Endothelial cell (in vitro differentiated cells): ENCODE data around the gene ANKRD34C. TPM values are rescaled to one million over a fixed set of nuclear protein-coding genes. Genes with fewer than 3 reads are reported as not detected.

ENCODE experiments used
- DNase-seq: peaks from one replicate; pipeline ENCODE4 v3.0.0; 2021; ENCODE audit warnings: low spot score
- H3K27ac Mint-ChIP-seq: one replicate; pipeline ENCODE4 v1.8.0; 2021; ENCODE audit warnings: mixed read lengths, inconsistent platforms; ENCODE audit not compliant: unreplicated experiment
- H3K27me3 Mint-ChIP-seq: one replicate; pipeline ENCODE4 v1.8.0; 2021; ENCODE audit warnings: mild to moderate bottlenecking, moderate library complexity, mixed read lengths, inconsistent platforms; ENCODE audit not compliant: unreplicated experiment
- H3K36me3 Mint-ChIP-seq: one replicate; pipeline ENCODE4 v1.8.0; 2021; ENCODE audit warnings: mild to moderate bottlenecking, low read depth, mixed read lengths, inconsistent platforms; ENCODE audit not compliant: unreplicated experiment
- H3K4me1 Mint-ChIP-seq: one replicate; pipeline ENCODE4 v1.8.0; 2021; ENCODE audit warnings: mild to moderate bottlenecking, mixed read lengths, inconsistent platforms; ENCODE audit not compliant: unreplicated experiment
- H3K4me3 Mint-ChIP-seq: one replicate; pipeline ENCODE4 v1.8.0; 2021; ENCODE audit warnings: mild to moderate bottlenecking, mixed read lengths, inconsistent platforms; ENCODE audit not compliant: unreplicated experiment
- H3K9me3 Mint-ChIP-seq: one replicate; pipeline ENCODE4 v1.8.0; 2021; ENCODE audit warnings: mixed read lengths, inconsistent platforms; ENCODE audit not compliant: unreplicated experiment
- total RNA-seq: library from RNA; stranded (reverse); fragmentation: NEBNext Ultra II Directional; extraction: Animal tissue kit (Norgen Biotek cat#: 25700); gene quantifications from one replicate; pipeline ENCODE4 v1.2.1, GENCODE V29; 2021; ENCODE audit not compliant: unreplicated experiment
- TF ChIP-seq, protein P1 (sequence below): fragments of 200-600 bp; sonication (generic); IDR thresholded peaks from one replicate; pipeline ENCODE4 v1.5.0; 2021; ENCODE audit warnings: antibody characterized with exemption; ENCODE audit not compliant: unreplicated experiment

Gene ANKRD34C
- total RNA-seq, 1 donor from 2014 or later = not detected

DNA sequence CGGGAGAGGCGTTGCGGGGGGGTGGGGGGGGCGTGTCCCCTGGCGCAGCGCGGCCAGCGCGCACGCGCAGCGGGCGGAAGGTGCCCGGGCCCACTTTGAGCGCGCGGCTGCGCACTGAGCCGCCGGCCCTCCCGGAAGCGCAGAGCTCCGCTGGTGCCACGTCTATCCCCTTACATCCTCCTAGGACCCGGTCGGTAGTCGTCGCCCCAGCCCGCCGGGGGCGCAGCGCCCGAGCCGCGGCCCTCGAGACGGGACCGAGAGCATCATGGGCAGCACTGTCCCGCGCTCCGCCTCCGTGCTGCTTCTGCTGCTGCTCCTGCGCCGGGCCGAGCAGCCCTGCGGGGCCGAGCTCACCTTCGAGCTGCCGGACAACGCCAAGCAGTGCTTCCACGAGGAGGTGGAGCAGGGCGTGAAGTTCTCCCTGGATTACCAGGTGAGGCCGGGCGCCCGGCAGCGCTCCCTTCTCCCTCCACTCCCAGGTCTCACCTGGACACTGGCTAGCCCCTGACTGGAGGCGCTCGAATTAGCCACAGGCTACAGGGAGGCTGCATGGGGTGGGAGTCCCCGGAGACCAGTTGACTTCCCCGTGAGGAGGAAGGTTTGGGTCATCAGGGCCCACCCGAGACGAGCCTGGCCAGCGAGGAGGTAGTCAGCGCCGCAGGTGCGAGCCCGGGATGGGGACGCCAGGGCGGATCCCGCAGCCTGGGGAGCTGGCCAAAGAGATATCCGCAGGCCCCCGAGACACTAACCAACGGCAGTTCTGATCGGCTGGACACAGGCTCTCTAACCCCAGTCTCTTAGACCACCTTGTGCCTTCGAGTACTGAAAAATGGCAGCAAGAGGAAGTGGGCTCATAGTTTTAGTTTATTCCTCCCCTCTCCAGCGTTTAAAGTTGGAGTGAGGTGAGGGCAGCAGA, 28.7 kb downstream of the ANKRD34C start, which contains the start of gene TMED3:
TSS of gene TMED3 (plus strand) at position 128 of the 916 bp plus-strand sequence. CDS start at position 266, 138 bp downstream.
- Mint-ChIP-seq H3K4me3 (peak within 1 kb of the TSS; percentile 93), H3K9me3 (no peaks in the 10 kb centered on the region), H3K4me1 (peaks cover 8% of the 10 kb centered on the region), H3K27ac (peak within 1 kb of the TSS; percentile 66), H3K27me3 (peaks cover 5% of the 10 kb centered on the region), H3K36me3 (peaks cover 27% of the 10 kb centered on the region)
- TF ChIP-seq, protein P1, sequence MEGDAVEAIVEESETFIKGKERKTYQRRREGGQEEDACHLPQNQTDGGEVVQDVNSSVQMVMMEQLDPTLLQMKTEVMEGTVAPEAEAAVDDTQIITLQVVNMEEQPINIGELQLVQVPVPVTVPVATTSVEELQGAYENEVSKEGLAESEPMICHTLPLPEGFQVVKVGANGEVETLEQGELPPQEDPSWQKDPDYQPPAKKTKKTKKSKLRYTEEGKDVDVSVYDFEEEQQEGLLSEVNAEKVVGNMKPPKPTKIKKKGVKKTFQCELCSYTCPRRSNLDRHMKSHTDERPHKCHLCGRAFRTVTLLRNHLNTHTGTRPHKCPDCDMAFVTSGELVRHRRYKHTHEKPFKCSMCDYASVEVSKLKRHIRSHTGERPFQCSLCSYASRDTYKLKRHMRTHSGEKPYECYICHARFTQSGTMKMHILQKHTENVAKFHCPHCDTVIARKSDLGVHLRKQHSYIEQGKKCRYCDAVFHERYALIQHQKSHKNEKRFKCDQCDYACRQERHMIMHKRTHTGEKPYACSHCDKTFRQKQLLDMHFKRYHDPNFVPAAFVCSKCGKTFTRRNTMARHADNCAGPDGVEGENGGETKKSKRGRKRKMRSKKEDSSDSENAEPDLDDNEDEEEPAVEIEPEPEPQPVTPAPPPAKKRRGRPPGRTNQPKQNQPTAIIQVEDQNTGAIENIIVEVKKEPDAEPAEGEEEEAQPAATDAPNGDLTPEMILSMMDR = no peak
- peak; percentile 74 for DNase-seq

DNA sequence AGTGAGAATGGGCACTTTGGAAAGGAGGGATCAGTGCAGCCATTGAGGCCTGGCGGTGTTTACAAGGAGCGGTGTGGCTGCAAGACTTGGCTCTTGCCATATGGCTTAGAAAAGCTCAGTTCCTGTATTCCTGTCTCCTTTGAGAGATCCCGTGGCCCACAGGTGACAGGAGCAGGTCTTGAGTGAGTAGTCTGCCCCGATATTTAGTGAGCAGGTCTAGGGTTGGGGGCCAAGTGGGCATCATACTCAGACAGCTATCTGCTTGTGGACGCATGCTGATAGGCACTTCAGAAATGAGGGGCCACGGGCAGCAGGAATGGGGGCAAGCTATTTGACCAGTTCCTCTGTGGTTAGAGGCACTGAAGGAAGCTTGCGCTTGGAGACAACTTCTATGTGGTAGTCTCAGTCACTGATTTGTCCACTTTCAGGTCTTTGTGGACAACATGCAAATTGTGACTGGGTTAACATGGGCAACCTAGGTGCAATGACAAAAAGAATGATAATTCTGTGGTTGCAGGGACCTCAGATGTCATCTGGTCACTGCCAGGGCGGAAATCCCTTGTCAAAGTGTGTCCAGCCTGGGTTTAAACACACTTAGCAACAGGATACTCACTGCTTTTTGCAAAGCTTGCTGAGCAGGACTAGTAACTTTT, 29.5 kb downstream of the ANKRD34C start:
- peaks cover 5% of the 10 kb centered on the region for H3K27me3 Mint-ChIP-seq
- peaks cover 8% of the 10 kb centered on the region for H3K4me1 Mint-ChIP-seq
- no peak overlapping the region for H3K27ac Mint-ChIP-seq

DNA sequence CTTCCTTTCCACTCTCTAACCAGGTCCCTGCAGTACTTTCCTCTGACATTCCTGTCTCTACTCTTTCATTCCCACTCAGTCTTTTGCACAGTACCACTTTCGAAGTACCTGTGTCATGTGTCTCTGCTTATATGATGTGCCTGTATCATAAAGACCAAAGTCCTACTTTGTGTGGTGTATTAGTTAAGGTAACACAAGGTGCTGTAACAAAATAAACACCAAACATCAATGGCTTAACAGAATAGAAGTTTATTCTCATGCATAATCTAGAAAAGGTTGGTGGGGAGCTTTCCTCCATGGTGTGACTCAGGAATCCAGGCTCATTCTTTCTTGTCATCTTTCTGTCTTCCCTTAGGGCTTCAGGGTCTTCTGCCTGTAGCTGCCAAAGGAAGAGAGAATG, 31.7 kb downstream of the ANKRD34C start:
- Mint-ChIP-seq H3K27ac (no peak overlapping the region), H3K4me1 (peaks cover 16% of the 10 kb centered on the region), H3K4me3 (peak overlapping the region; percentile 27), H3K36me3 (peaks cover 55% of the 10 kb centered on the region), H3K27me3 (peaks cover 5% of the 10 kb centered on the region), H3K9me3 (peaks cover 2% of the 10 kb centered on the region)
- no peak for DNase-seq
- TF ChIP-seq, protein P1 = no peak

More for the DNA sequence above, 29.5 kb downstream of the ANKRD34C start:
- peak overlapping the region; percentile 84 for H3K4me3 Mint-ChIP-seq
- H3K36me3 Mint-ChIP-seq = peaks cover 34% of the 10 kb centered on the region
- TF ChIP-seq, protein P1 = no peak
- no peaks in the 10 kb centered on the region for H3K9me3 Mint-ChIP-seq
- DNase-seq = no peak

DNA sequence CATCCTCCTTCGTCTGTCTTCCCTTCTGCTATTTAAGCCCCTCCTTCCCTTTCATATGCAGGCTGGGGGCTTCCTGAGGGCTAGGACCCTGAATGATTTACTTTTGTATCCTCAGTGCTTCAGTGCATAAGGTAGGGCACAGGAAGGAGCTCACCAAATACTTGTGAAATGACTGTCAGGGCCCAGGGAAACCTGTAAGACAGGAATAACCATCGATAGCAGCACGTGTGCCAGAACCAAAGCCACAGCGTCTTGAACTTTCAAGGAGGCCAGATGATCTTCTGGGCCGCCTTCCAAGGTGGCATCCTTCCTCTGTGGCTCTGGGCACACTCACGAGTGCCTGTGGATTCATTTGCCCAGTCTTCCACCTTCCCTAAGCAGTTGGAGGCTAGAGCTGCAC, 32.3 kb downstream of the ANKRD34C start:
- no peak overlapping the region for H3K27ac Mint-ChIP-seq
- peaks cover 5% of the 10 kb centered on the region for H3K9me3 Mint-ChIP-seq
- H3K36me3 Mint-ChIP-seq = peaks cover 61% of the 10 kb centered on the region
- peaks cover 5% of the 10 kb centered on the region for H3K27me3 Mint-ChIP-seq
- H3K4me3 Mint-ChIP-seq = no peak overlapping the region
- H3K4me1 Mint-ChIP-seq = peaks cover 17% of the 10 kb centered on the region
- TF ChIP-seq, protein P1 = no peak
- DNase-seq = no peak
